ENCODE measurements around the gene COG5.

COG5 gene

DNA sequence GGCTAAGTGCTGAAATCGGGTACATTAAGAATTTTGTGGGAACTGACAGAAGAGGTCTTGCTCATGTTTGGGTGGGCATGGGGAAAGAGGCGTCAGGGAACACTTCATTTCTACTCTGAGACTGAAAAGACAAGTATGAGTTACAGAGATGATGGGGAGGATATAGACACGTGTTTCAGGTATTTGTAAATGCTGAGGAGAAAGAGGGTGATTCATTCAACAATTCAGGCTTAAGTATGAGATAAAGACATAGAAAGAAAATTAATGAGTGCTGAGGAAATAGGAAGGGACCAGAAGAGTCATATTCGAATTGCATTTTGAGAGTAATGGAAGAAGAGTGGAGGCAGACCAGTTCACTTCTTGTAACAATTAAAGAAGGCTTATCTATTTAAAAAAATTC is 251.3 kb downstream of the COG5 start:
- TF ChIP-seq, protein P1, sequence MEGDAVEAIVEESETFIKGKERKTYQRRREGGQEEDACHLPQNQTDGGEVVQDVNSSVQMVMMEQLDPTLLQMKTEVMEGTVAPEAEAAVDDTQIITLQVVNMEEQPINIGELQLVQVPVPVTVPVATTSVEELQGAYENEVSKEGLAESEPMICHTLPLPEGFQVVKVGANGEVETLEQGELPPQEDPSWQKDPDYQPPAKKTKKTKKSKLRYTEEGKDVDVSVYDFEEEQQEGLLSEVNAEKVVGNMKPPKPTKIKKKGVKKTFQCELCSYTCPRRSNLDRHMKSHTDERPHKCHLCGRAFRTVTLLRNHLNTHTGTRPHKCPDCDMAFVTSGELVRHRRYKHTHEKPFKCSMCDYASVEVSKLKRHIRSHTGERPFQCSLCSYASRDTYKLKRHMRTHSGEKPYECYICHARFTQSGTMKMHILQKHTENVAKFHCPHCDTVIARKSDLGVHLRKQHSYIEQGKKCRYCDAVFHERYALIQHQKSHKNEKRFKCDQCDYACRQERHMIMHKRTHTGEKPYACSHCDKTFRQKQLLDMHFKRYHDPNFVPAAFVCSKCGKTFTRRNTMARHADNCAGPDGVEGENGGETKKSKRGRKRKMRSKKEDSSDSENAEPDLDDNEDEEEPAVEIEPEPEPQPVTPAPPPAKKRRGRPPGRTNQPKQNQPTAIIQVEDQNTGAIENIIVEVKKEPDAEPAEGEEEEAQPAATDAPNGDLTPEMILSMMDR (IDR thresholded peaks at IDR 0.05): no peak

DNA sequence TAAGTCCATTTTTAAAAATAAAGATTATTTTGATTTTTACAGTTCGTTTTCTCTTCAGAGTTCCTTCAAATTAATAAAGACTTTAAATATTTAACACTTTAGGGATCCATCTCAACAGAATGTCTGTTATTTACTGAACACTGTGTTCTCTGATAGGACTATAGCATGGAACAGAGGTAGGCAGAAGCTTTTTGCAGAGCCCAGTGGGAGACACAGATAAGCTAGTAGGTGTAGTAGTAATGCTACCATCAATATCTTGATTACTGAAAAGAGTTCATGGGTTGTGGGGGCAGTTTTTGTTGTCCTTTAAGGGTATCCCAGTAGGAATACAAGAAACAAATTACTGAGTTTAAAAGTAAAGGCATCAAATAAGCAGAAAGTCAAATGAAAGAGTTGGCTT is 254.4 kb downstream of the COG5 start:
- TF ChIP-seq, protein P1 (IDR thresholded peaks at IDR 0.05): no peak

DNA sequence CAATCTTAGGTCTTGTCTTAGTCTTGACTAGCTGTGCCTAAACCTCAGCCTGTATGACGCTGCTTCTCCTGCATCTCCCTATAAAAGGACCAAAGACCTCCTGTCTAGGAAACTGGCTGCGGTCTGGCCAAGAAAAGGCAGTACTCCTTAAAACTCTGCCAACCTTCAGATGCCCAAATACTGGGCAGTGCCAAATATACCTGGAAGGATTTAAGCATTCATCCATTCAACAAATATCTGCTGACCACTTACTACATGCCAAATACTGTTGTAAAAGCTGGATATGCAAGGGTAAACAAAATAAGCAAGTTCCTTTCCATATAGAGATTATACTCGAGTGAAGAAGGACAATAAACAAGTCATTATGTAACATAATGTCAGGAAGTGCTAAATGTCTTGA is 259.1 kb downstream of the COG5 start:
- TF ChIP-seq, protein P1 (IDR thresholded peaks at IDR 0.05): no peak

DNA sequence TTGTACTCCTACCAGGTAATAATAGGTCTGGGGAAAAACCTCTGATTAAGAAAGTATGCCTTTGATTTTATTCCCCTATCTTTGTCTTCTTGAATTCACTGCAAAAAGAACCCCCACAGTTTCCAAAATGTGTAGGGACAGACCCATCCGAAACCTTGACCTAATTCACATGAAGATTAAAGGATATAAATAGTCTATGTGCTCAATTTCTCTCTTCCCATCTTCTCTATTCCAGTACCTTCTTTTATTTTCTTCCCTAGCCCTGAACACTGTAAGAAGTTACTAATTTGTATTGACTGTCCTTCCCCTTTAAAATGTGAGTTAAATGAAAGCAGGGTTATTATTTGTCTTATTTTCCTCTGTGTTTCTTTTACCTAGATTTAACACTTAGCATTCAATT is 259.7 kb downstream of the COG5 start:
- TF ChIP-seq, protein P1 (IDR thresholded peaks at IDR 0.05): no peak

DNA sequence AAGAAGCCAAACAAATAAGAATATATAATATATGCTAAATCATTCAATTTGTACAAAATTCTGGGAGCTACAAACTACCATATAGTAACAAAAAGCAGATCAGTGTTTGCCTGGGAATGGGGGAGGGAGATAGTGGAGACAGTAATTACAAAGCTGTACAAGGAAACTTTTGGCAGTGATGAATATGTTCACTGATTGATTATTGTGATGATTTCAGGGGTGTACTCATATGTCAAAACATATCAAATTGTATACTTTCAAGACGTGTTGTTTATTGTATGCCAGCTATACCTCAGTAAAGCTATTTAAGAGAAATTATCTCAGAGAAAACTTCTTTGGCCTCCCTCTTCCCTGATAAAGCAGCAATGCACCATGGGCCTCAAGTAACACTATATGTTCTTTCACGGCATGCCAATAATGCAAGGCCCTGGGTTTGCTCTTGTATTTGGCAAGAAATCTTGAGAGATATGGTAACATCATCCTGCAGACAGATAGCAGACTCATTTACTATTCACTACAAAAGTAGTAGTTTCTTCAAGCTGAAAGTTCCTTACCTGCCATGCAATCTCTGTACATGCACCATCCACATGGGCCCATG is 261.4 kb downstream of the COG5 start:
- TF ChIP-seq, protein P1 (IDR thresholded peaks at IDR 0.05): no peak

DNA sequence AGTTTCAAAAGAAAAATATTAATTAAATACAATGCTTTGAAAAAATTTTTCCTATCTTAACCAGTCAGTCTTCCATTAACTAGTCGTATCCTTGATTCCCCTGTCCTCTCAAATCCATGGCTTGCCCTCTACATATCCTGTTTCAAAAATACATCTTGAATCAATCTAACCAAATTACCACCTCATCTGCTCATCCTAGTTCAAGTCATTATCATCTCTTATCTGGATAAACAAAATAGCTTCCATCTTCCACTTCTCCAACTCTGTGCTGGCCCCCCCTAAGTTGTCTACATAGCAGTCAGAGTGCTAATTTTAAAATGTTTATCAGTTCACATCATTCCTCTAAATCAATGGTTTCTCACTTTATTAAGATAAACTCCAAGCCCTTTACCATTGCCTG is 269.5 kb downstream of the COG5 start:
- TF ChIP-seq, protein P1 (IDR thresholded peaks at IDR 0.05): no peak

DNA sequence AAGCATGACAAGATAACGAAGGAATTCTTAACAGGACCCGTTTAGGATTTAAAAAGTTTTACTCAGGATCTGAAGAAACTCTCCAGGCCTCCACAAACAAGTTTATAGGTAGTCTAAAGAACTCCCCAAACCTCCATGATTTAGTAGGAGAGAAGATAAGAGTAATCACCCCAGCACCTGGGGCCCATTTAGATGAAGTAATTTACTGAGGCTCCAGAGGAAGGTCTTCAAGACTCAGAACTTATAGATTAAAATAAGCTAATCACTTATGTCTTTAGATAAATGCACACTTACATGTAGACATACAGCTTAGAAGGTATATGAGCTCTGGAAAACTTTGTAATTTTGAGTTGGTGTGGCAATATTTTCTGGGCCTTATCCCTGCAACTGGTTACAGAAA is 271.1 kb downstream of the COG5 start:
- TF ChIP-seq, protein P1 (IDR thresholded peaks at IDR 0.05): no peak

DNA sequence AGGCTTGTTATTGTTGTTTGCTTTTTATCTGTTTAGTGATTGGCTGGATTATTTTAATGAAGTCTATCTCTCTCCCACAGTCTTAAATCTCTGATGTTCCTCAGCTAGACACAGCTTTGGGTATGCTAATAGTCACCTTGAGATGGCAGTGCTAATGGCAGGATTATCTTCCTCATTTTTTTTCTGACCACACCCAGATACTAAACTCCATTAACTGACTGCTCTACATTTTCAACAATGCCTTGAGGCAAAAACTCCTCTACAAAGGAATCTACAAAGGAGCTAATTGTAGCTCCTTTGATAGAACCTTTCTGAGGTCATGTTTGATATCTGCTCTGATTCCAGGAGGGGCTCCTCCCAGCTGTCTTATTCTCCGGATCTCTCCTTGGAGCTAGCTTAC is 272.3 kb downstream of the COG5 start:
- TF ChIP-seq, protein P1 (IDR thresholded peaks at IDR 0.05): no peak
